DMS53 treated with DMSO at 0.1 percent for 48 hours (cell line): ENCODE measurements around the gene GAPT.

ENCODE experiments used
- DNase-seq: peaks from one replicate; lab custom pipeline; 2025; ENCODE audit not compliant: unreplicated experiment; lab: John Stamatoyannopoulos, UW

GAPT gene

GRCh38 chr5:58460732-58461286 is 30.4 kb upstream of the GAPT start:
- DNase-seq = peak; percentile 86

- no peak for DNase-seq
Measured at GRCh38 chr5:58462154-58462553, 29.1 kb upstream of the GAPT start.

- peak; percentile 57 for DNase-seq
Measured at GRCh38 chr5:58462623-58463230, 28.5 kb upstream of the GAPT start.

GRCh38 chr5:58466939-58467338 is 24.3 kb upstream of the GAPT start:
- DNase-seq = peak; percentile 55

DNA sequence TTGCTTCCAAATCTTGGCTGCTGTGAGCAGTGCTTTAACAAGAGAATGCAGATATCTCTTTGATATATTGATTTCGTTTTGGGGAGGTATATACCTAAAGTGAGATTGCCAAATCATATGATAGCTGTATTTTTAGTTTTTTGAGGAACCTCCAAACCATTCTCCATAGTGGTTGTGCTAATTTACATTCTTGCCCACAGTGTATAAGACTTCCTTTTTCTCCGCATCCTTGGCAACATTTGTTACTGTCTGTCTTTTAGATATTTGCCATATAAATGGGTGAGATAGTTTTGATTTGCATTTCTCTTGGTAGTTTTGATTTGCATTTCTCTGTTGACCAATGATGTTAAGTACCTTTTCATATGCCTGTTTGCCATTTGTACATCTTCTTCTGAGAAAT is 21.3 kb upstream of the GAPT start:
- DNase-seq = no peak

DNA sequence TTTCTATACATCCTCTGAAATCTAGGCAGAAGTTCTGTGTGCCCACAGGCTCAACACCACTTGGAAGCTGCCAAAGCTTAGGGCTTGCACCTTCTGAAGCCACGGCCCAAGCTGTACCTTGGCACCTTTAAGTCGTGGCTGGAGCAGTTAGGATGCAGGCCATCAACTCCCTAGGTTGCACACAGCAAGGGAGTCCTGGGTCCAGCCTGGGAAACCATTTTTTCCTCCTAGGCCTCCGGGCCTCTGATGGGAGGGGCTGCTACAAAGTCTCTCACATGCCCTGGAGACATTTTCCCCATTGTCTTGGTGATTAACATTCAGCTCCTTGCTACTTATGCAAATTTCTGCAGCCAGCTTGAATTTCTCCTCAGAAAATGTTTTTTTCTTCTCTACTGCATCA is 15.8 kb upstream of the GAPT start:
- no peak for DNase-seq

GRCh38 chr5:58477760-58478376 is 13.4 kb upstream of the GAPT start:
- DNase-seq = no peak

- DNase-seq = no peak
Measured at GRCh38 chr5:58481066-58481676, 10.1 kb upstream of the GAPT start.

DNA sequence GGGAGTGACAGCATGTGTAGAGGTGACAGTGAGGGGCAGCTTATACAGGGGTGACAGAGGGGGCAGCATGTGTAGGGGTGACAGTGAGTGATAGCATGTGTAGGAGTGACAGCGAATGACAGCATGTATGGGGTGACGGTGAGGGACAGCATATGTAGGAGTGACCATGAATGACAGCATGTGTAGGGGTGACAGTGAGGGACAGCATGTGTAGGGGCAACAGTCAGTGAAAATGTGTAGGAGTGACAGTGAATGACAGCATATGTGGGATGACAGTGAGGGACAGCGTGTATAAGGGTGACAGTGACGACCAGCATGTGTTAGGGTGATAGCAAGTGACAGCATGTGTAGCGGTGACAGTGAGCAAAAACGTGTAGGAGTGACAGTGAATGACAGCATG is 9.4 kb upstream of the GAPT start:
- DNase-seq = no peak

- DNase-seq = no peak
Measured at GRCh38 chr5:58482536-58482935, 8.7 kb upstream of the GAPT start.

GRCh38 chr5:58484505-58484904 is 6.7 kb upstream of the GAPT start:
- DNase-seq = no peak

- DNase-seq = no peak
Measured at GRCh38 chr5:58486290-58486689, 4.9 kb upstream of the GAPT start.

GRCh38 chr5:58490402-58491050 is 709 bp upstream of the GAPT start:
- DNase-seq = no peak

DNA sequence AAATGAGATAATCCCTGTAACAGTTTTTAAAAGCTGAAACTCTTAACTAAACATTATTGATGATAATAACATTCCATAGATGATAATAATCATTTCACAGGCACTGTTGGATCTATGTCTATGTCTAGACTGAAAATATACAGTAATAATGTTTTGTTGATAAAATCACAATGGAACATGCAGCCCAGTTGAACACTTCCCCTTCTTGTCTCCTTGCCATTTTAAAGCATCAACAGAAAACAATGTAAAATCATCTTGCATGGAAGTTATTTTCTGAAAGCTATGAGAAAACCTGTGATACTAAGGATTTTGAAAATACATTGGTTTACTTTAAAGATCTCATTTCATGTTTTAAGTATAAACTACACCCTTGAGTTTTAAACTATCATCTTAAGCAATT is 1.9 kb downstream of the GAPT start:
- DNase-seq = no peak

- no peak for DNase-seq
Measured at GRCh38 chr5:58496488-58496887, 5.3 kb downstream of the GAPT start.

DNA sequence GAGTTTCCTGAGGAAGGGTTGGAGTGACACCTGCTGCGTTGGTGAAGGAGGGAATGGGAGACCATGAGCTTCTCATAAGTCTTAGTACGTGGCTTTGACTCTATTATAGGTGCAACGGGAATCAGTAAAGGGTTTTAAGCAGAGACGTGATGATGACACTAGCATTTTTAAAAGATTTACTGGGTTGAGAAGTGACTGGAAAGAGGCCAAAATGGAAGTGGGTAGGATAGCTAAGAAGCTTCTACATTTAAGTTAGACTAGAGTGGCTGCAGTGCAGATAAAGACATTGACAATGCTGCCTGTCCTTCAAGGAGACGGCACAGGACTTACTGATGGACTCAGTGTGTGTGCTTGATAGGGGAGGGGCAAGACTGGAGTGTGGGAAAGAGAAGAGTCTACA is 6.2 kb downstream of the GAPT start:
- DNase-seq = no peak

DNA sequence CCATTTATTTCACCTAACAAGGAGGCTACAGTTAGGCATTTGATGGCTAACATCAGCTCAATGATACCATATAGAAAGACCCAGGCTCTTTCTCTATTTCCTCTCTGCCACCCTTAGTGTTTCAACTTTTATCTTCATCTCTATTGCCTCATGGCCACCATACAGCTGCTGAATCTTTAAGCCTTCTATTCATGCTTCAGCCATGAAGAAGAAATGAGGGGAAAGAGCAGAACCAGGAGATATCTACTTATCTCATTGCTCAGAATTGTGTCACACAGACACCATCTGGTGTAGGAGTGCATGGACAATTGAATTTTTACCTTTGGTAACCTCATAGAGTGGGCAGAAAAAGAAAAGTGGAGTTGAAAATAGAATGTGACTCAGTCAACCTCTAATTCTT is 6.7 kb downstream of the GAPT start:
- no peak for DNase-seq

DNA sequence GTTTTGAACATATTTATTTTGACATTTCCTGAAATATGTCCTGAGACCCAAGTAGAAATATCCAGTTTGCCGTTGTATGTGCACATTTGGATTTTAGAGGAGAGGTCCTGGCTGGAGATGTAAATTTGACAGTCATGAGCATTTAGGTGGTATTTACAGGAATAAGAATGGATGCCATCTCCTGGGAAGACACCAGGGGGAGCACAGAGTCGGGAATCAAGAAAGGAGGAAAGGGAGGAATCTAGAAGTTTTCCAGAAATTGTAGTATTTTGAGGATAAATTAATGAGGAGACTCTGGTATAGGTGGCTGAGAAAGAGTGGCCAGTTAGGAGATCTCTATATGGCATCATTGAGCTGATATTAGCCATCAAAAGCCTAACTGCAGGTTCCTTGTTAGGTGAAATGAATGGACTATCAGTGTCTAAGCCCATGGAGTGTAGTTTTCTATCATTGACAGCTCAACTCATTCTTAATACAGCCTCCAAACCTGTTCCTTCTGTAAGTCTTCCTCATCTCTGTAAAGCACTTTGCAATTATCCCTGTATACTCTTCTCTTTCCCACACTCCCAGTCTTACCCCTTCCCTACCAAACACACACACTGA is 7.2 kb downstream of the GAPT start:
- peak; percentile 40 for DNase-seq

DNA sequence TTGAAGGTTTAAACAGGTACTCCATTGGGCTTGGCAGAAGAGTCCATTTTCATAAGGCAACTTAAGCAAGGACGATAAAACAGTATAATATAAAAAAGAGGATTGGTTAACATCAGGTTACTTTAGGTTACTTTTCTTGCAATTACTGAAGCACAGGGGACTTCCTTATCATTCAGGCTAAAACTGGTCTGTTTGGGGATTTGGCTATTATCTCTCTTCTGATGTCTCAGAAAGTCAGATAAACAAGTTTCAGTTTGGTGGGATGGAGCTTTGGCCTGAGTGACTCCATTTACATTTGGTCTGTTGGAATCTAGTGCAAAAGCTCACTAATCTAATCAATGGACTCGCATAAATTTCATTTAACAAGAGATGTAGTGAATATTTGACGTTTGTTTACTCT is 8.0 kb downstream of the GAPT start:
- no peak for DNase-seq

DNA sequence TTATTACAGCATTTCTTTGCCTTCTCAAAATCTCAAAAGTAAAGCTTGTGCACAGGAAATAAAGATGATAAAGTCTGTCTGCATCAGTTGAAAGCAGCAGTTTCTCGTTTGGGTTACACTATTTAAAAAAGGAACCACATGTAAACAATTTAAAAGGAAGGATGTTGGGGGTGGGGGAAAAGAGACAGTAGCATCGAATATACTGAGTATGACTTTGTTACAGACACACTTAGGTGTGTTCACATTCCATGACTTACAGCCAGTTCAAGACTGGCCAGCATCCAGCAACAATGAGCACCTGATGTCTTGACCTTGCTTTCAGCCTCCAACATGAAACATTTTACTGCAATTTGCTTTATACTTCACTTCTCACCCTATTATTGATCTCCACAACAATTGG is 8.7 kb downstream of the GAPT start:
- no peak for DNase-seq

- DNase-seq = peak; percentile 4
Measured at GRCh38 chr5:58501778-58502417, 10.7 kb downstream of the GAPT start.
